Cortex of kidney (tissue), 1 donor: ENCODE measurements around the gene MRTFA.

Source experiments
- DNase-seq: peaks from one replicate; lab custom pipeline; 2025; lab: John Stamatoyannopoulos, UW

The MRTFA gene

GRCh38 chr22:40491990-40492631 lies 144.4 kb downstream of the MRTFA start:
- DNase-seq, result no peak

- no peak for DNase-seq
Measured at GRCh38 chr22:40487663-40488249, 148.8 kb downstream of the MRTFA start.

DNA sequence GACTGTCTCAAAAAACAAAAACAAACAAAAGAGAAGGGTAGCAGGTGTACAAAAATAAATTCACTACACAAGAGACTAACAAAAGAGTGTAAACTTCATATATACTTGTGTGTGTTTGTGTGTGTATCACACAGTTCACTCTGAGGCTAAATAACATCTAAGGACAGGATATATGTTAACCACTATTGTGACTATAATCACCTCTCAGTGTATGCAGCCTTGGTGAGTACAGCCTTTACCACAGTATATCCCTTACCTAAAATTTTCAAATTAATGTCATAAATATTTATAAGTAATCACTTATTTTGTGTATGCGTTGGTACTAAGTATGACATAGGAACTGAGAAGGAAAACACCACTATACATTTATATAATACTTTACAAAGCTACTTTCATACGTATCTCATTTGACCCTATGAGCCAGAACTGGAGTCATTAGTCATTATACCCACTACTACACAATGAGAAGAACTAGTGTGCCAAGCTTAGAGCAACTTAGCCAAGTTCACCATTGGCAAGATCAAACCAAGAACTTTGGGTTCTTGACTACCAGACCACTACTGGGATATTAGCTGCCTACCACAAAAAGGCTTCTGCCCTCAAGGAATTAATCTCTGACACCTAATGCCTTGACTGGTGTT lies 149.4 kb downstream of the MRTFA start:
- no peak for DNase-seq

GRCh38 chr22:40485813-40486667 lies 150.5 kb downstream of the MRTFA start:
- no peak for DNase-seq

DNA sequence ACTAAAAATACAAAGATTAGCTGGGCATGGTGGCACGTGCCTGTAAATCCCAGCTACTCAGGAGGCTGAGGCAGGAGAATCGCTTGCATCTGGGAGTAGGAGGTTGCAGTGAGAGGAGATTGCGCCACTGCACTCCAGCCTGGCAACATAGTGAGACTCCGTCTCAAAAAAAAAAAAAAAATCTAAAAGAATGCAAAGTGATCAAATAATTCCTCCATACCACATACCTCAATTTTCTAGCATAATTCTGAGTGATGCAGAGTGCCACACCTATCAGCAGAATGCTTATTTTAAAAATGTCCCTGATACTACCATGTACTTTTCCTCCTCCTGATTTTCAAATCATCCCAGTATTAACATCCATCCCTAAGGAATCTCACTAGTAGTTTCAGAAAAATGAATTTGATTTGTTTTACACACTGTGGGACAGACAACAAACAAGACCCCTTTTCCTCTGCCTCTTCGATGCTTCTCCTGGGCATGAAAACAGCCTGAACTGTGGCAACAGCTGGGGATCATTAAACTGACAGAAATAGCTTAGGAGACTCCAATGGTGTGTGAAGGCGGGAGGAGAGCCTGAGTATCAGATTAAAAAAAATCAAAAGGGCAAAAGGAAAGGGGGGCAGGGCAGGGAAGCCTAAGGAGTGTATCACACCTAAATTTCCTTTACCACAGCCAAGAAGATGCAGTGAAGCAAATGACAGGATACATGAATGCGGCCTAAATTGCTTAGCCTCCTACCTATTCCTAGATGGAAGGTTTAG lies 151.4 kb downstream of the MRTFA start:
- no peak for DNase-seq

GRCh38 chr22:40482886-40483285 lies 153.6 kb downstream of the MRTFA start:
- no peak for DNase-seq

GRCh38 chr22:40482391-40482790 lies 154.1 kb downstream of the MRTFA start:
- no peak for DNase-seq

DNA sequence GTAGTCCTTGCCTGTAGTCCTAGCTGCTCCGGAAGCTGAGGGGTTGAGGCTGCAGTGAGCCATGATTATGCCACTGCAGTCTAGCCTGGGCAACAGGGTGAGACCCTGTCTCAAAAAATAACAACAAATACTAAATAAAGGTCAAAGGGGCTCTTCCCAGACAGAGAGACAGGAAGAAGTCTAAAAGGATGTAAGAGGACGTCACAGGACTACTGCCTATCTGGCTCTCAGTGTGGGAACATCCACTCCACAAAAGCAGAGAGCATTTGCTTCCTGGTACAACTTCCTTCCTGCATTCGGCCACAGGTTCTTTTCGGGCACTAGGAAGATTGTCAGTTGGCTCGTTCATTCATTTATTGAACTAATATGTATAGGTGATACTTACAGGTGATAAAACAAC lies 155.5 kb downstream of the MRTFA start:
- no peak for DNase-seq

GRCh38 chr22:40479887-40480538 lies 156.5 kb downstream of the MRTFA start:
- DNase-seq, result no peak

DNA sequence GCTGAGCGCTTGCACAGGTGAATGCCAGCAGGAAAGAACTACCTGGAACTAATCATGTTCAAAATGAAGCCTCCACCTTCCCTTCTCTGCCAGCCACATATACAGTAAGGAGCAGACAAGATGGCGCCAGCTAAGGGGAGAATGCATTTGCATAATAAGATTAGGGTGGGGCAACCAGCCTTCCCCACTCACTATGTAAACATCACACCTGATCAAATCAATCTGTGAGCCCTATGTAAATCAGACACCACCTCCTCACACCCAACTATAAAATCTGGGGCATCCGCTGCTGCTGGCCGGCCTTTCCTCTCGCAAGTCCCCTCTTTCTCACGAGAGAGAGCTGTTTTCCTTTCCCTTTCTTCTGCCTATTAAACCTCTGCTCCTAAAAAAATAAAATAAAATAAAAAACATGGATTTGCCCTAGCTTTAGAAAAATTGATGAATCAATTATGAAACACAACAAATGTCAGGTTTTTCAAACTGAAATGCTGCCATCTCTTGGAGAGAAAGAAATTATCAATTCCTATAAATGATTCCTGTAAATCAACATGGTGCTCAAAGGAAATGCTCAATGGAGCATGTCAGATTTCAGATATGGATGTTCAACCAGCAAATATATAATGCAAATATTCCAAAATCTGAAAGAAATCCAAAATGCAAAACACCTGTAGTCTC lies 157.3 kb downstream of the MRTFA start:
- no peak for DNase-seq

DNA sequence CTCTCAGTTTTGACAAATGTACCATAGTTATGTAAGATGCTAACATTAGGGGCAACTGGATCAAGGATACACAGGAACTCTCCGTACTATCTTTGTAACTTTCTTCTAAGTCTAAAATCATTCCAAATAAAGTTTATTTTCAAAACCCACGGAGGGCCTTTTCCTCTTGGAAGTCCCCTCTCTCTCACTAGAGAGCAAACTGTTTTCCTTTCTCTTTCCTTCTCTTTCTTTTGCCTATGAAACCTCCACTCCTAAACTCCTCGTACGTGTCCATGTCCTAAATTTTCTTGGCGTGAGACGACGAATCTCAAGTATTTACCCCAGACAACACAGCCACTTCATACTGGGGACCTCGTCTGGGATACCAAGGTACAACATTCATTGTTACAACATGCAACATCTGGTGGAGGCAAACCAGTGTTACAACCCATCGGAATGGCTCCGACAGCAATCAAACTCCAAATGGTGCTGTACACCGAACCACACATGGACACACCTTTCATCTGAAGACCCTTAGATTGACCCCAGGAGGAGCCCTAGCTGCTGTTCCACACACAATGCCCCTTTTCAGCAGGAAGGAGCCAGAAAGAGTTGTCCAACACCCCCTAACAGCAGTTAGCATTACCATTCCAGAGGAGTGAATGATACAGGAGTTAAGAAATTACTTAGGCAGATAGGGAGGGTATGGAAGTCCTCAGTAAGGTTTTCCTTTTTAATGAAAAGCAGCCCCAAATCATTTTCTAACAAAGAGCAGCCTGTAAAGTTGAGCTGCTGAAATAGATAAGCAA lies 158.0 kb downstream of the MRTFA start:
- no peak for DNase-seq

DNA sequence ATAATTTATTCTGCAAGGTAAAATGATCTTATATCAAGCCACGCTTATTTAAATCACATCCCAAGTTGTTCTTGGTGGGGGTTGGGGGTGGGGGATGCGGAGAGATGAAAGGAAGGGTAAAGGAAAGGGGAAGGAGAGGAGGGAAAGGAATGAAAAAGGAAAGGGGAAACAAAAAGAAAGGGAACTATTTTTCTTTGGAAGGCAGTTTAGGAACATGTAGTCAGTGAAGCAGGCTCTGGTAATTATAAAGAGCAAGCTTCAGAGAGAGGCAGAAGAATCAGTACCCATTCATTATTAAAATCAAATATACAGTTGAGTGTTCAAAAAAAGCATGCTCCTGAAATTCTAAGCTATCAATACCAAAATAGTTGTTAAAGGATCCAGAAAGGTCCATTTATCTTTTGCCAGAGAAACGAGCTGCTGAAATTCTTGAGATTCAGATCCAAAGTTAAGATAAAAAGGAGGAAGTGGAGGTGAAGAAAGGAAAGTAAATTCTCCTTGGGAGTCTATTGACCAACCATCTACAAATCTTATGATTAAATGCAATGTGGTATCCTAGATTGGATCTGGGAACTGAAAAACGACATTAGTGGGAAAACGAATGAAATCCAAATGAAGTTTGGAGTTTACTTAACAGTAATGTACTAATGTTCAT lies 158.7 kb downstream of the MRTFA start:
- no peak for DNase-seq

DNA sequence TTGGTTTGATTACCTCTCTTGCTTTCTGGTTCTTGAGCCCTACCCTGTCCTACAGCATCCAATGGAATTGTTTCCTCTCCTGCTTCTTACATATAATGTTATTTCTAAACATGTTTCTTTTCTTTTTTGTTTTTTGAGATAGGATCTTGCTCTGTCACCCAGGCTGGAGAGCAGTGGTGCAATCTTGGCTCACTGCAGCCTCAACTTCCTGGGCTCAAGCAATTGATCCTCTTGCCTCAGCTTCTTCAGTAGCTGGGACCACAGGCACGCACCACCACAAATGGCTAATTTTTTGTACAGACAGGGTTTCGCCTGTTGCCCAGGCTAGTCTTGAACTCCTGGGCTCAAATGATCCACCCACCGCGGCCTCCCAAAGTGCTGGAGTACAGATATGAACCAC lies 160.2 kb downstream of the MRTFA start:
- no peak for DNase-seq

- DNase-seq, result no peak
Measured at GRCh38 chr22:40473703-40474102, 162.8 kb downstream of the MRTFA start.

GRCh38 chr22:40472579-40472978 lies 163.9 kb downstream of the MRTFA start:
- DNase-seq, result no peak

GRCh38 chr22:40472051-40472450 lies 164.5 kb downstream of the MRTFA start:
- no peak for DNase-seq

GRCh38 chr22:40469181-40469580 lies 167.3 kb downstream of the MRTFA start:
- DNase-seq, result no peak

- no peak for DNase-seq
Measured at GRCh38 chr22:40468616-40469015, 167.9 kb downstream of the MRTFA start.

GRCh38 chr22:40466976-40467375 lies 169.5 kb downstream of the MRTFA start:
- DNase-seq, result no peak
